GM12872 (cell line): ENCODE data around the gene PRKCB.
A peak's percentile ranks its signal among the peaks of the same experiment; 100 is the strongest.

Experiments used
- CTCF ChIP-seq: IDR thresholded peaks from 3 replicates; pipeline ENCODE4 v1.5.1; 2011; ENCODE audit warnings: low read depth, mild to moderate bottlenecking, low read length, moderate library complexity; ENCODE audit not compliant: insufficient read depth

PRKCB gene

GRCh38 chr16:23803591-23804123 is 32.1 kb upstream of the PRKCB start:
- peak; percentile 91 for TF ChIP-seq CTCF

GRCh38 chr16:23807028-23807427 is 28.8 kb upstream of the PRKCB start:
- TF ChIP-seq CTCF = no peak

GRCh38 chr16:23821467-23821866 is 14.3 kb upstream of the PRKCB start:
- no peak for TF ChIP-seq CTCF

GRCh38 chr16:23821875-23822688 is 13.7 kb upstream of the PRKCB start:
- no peak for TF ChIP-seq CTCF

GRCh38 chr16:23823475-23824384 is 12.1 kb upstream of the PRKCB start:
- TF ChIP-seq CTCF = no peak

GRCh38 chr16:23824909-23825308 is 10.9 kb upstream of the PRKCB start:
- no peak for TF ChIP-seq CTCF

GRCh38 chr16:23826528-23827045 is 9.2 kb upstream of the PRKCB start:
- TF ChIP-seq CTCF = no peak
